Measurements from ENCODE around the gene ZDHHC23. TPM values are rescaled to one million over a fixed set of nuclear protein-coding genes. Genes with fewer than 3 reads are reported as not detected.

ZDHHC23 gene
- total and polyA plus RNA-seq, 2 of the 13 experiments (the other 11 are each of a cell fraction or from before 2014, with no cell fraction given), result 1.6 to 8.8 TPM

DNA sequence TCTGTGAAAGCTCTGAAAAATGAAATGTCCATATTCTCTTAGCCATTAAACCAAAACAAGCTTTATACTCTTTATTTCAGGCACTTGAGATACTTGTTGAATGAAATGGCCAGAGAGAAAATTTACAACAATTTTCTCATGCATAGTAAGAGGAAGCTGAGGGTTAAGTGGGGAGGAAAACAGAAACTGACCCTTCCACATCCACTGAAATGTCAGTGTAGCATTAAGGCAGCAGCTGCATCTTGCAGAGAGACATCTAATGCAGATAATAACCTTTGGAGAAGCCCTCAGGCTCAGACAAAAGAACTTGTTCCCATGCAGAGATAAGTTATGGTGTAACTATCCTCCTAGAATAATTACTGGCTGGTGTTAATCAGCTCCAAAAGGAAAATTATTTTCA lies 34.0 kb downstream of the ZDHHC23 start:
- FAIRE-seq (no peak), ATAC-seq (no peak), DNase-seq (ENCODE audit: low spot score) (no peak)
- Histone ChIP-seq H3K79me2 (ENCODE audit: insufficient read depth, low read length) (no peaks in the 10 kb centered on the region), H2AFZ (ENCODE audit: low read length) (no peak overlapping the region), H3K27me3 (ENCODE audit: control insufficient read depth in 1 of 2, insufficient read depth in 2 of 2, low read length in 2 of 2) (no peaks in the 10 kb centered on the region; a peak in 1 of 5 replicates), H3K4me1 (ENCODE audit: insufficient read depth, low read length) (no peaks in the 10 kb centered on the region), H3K36me3 (replicated peaks in 1 of 2; ENCODE audit: control insufficient read depth in 1 of 2, insufficient read depth in 2 of 2, low read length in 2 of 2) (no peaks in the 10 kb centered on the region), H3K4me3 (replicated peaks in 1 of 3; ENCODE audit: insufficient read depth in 1 of 3, low read depth in 2 of 3, low read length in 3 of 3) (no peak overlapping the region), H4K20me1 (ENCODE audit: insufficient read depth, low read length) (no peaks in the 10 kb centered on the region), H3K9ac (ENCODE audit: insufficient read depth, low read depth, low read length) (no peak overlapping the region), H3K27ac (ENCODE audit: extremely low read length, insufficient read depth, low read length) (no peak overlapping the region), H3K4me2 (ENCODE audit: low read depth, low read length) (no peak overlapping the region), H3K9me3 (ENCODE audit: low read length) (no peaks in the 10 kb centered on the region)
- CTCF ChIA-PET (ENCODE audit: low intra/inter-chr PET ratio, low total read pairs), result no interaction called here
- intact Hi-C loops (cut with micrococcal nuclease; ENCODE audit: unreplicated experiment), result no loop called here
- in situ Hi-C loops (cut with HindIII; ENCODE audit: extremely low pct_ligation_motif_present, low pct_unique_long_range_greater_than_20kb), result no loop called here
- POLR2A ChIA-PET, result no interaction called here
- BruUV-seq (replicated peaks), result no TSS peak
- TF ChIP-seq ZFP36L2 (CRISPR knock-in tag; IDR thresholded peaks at IDR 0.05), result no peak
- no peak for TF ChIP-seq ZNF709 (CRISPR knock-in tag; IDR thresholded peaks at IDR 0.05)
- TF ChIP-seq TEAD3 (CRISPR knock-in tag; optimal IDR thresholded peaks at IDR 0.05; ENCODE audit: borderline replicate concordance), result no peak
- TF ChIP-seq NR3C1 (CRISPR knock-in tag; IDR thresholded peaks at IDR 0.05), result no peak
- no peak for TF ChIP-seq ZNF766 (CRISPR knock-in tag; IDR thresholded peaks at IDR 0.05; ENCODE audit: borderline replicate concordance)
- TF ChIP-seq HOXD1 (CRISPR knock-in tag; IDR thresholded peaks at IDR 0.05), result no peak
- no peak for TF ChIP-seq NCOR1 (IDR thresholded peaks at IDR 0.05; ENCODE audit: borderline replicate concordance, low read length)
- no peak for TF ChIP-seq ZBTB8A (CRISPR knock-in tag; IDR thresholded peaks at IDR 0.05; ENCODE audit: borderline replicate concordance, low read depth)
- TF ChIP-seq JUND (CRISPR knock-in tag; IDR thresholded peaks at IDR 0.05), result no peak
- no peak for TF ChIP-seq KLF12 (CRISPR knock-in tag; IDR thresholded peaks at IDR 0.05; ENCODE audit: borderline replicate concordance)
- no peak for TF ChIP-seq ZHX2 (IDR thresholded peaks at IDR 0.05; ENCODE audit: low read depth)
- TF ChIP-seq ZHX2 (CRISPR knock-in tag; IDR thresholded peaks at IDR 0.05; ENCODE audit: borderline replicate concordance), result no peak
- TF ChIP-seq, protein P1, sequence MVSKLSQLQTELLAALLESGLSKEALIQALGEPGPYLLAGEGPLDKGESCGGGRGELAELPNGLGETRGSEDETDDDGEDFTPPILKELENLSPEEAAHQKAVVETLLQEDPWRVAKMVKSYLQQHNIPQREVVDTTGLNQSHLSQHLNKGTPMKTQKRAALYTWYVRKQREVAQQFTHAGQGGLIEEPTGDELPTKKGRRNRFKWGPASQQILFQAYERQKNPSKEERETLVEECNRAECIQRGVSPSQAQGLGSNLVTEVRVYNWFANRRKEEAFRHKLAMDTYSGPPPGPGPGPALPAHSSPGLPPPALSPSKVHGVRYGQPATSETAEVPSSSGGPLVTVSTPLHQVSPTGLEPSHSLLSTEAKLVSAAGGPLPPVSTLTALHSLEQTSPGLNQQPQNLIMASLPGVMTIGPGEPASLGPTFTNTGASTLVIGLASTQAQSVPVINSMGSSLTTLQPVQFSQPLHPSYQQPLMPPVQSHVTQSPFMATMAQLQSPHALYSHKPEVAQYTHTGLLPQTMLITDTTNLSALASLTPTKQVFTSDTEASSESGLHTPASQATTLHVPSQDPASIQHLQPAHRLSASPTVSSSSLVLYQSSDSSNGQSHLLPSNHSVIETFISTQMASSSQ (IDR thresholded peaks at IDR 0.05; ENCODE audit: low read depth), result no peak
- TF ChIP-seq, protein P1 (CRISPR knock-in tag; IDR thresholded peaks at IDR 0.05; ENCODE audit: borderline replicate concordance), result no peak
- no peak for TF ChIP-seq HNRNPUL1 (IDR thresholded peaks at IDR 0.05; ENCODE audit: low read depth, low read length)
- no peak for TF ChIP-seq KAT2B (IDR thresholded peaks at IDR 0.05; ENCODE audit: borderline replicate concordance, low read depth, low read length)
- TF ChIP-seq ZNF749 (CRISPR knock-in tag; IDR thresholded peaks at IDR 0.05; ENCODE audit: borderline replicate concordance), result no peak
- TF ChIP-seq KDM2A (CRISPR knock-in tag; IDR thresholded peaks at IDR 0.05; ENCODE audit: borderline replicate concordance, low read depth), result no peak
